Mucosa of descending colon (tissue), 3 donors: ENCODE measurements around the gene GNAT1. TPM values are rescaled to one million over a fixed set of nuclear protein-coding genes. Genes with fewer than 3 reads are reported as not detected.

Experiments
- ATAC-seq: fragments of 200-7000 bp; cut with Tn5 transposase; one replicate; pipeline ENCODE4 v1.9.1; 2020; ENCODE audit warnings: mild to moderate bottlenecking, moderate library complexity
- DNase-seq, 3 donors: peaks; one replicate each; pipeline ENCODE4 v3.0.0-alpha.2; 2020
- H3K36me3 ChIP-seq: fragments of 200-600 bp; one replicate; pipeline ENCODE4 v1.8.0; 2021; ENCODE audit warnings: low read depth, mild to moderate bottlenecking
- H3K4me1 ChIP-seq: fragments of 200-600 bp; one replicate; pipeline ENCODE4 v1.8.0; 2021; ENCODE audit warnings: low read depth, mild to moderate bottlenecking
- H3K4me3 ChIP-seq: fragments of 200-600 bp; one replicate; pipeline ENCODE4 v1.8.0; 2021; ENCODE audit warnings: mild to moderate bottlenecking
- H3K9me3 ChIP-seq: fragments of 200-600 bp; one replicate; pipeline ENCODE4 v1.8.0; 2021; ENCODE audit warnings: mild to moderate bottlenecking
- CTCF ChIP-seq: fragments of 200-600 bp; IDR thresholded peaks from one replicate; pipeline ENCODE4 v1.8.0; 2022; ENCODE audit warnings: antibody characterized with exemption, mild to moderate bottlenecking
- intact Hi-C, 2 donors: fragments of 100-400 bp; cut with DNase I in 1 of 2; cut with micrococcal nuclease in 1 of 2; formaldehyde crosslinking; loops; one replicate each; pipeline versions ENCODE4 v1.11.0 to v1.11.1; 2022; cut with DNase I, micrococcal nuclease
- total RNA-seq, 3 donors: library from RNA; stranded (reverse); fragmentation: NEBNext Ultra II Directional in 2 of 3; extraction: Animal tissue kit (Norgen Biotek cat#: 25700) in 2 of 3; gene quantifications; one replicate each; pipeline versions ENCODE4 v1.2.1 to v1.2.4, GENCODE V29; 2021 to 2023
- donor health status: DM: no; HTN: no; CAD: no; lungs with moderate emphysema.
- donor health status: DM: no; HTN: no; CAD: no.
- donor health status: DM: no; HTN: yes; CAD: no.

Gene GNAT1
- total RNA-seq, 3 donors from 2014 or later: not detected

GRCh38 chr3:50204804-50205412 is 13.5 kb downstream of the GNAT1 start, which contains the start of gene SLC38A3:
SLC38A3 (plus strand) TSS chr3:50205271; CDS start chr3:50214200, 8,929 bp downstream.
- no peak for DNase-seq
- H3K4me3 ChIP-seq: no peak within 1 kb of the TSS

GRCh38 chr3:50205413-50206276 is 14.2 kb downstream of the GNAT1 start:
- H3K9me3 ChIP-seq: no peaks in the 10 kb centered on the region
- DNase-seq (peak in 1 of 3 donors; percentile 36), ATAC-seq (peak; percentile 53)
- H3K4me1 ChIP-seq: peaks cover 11% of the 10 kb centered on the region
- no peak overlapping the region for H3K4me3 ChIP-seq
- intact Hi-C loops: no loop called here
- no peak for TF ChIP-seq CTCF
- H3K36me3 ChIP-seq: no peaks in the 10 kb centered on the region

More at GRCh38 chr3:50204804-50205412, 13.5 kb downstream of the GNAT1 start, which contains the start of gene SLC38A3:
- no peak for TF ChIP-seq CTCF
- Histone ChIP-seq H3K4me1 (peaks cover 11% of the 10 kb centered on the region), H3K36me3 (no peaks in the 10 kb centered on the region), H3K9me3 (no peaks in the 10 kb centered on the region)
- peak; percentile 41 for ATAC-seq
- intact Hi-C loops: no loop called here

GRCh38 chr3:50207359-50208042 is 16.1 kb downstream of the GNAT1 start:
- ATAC-seq: no peak
- intact Hi-C loops: no loop called here

GRCh38 chr3:50208677-50209344 is 17.4 kb downstream of the GNAT1 start:
- Histone ChIP-seq H3K4me1 (peaks cover 11% of the 10 kb centered on the region), H3K4me3 (no peak overlapping the region), H3K36me3 (no peaks in the 10 kb centered on the region), H3K9me3 (no peaks in the 10 kb centered on the region)
- DNase-seq: no peak
- intact Hi-C loops: no loop called here
- no peak for TF ChIP-seq CTCF
- ATAC-seq: no peak

More at GRCh38 chr3:50207359-50208042, 16.1 kb downstream of the GNAT1 start:
- Histone ChIP-seq H3K9me3 (no peaks in the 10 kb centered on the region), H3K4me1 (peaks cover 11% of the 10 kb centered on the region), H3K36me3 (no peaks in the 10 kb centered on the region), H3K4me3 (no peak overlapping the region)
- DNase-seq: no peak
- no peak for TF ChIP-seq CTCF

- intact Hi-C loops: no loop called here
- DNase-seq (no peak), ATAC-seq (no peak)
- no peak for TF ChIP-seq CTCF
- no peak overlapping the region for H3K4me3 ChIP-seq
- H3K4me1 ChIP-seq: peaks cover 7% of the 10 kb centered on the region
- H3K9me3 ChIP-seq: no peaks in the 10 kb centered on the region
- no peaks in the 10 kb centered on the region for H3K36me3 ChIP-seq
These were observed 18.7 kb downstream of the GNAT1 start for GRCh38 chr3:50210176-50210509.
